Subcutaneous abdominal adipose tissue (tissue), 5 donors: ENCODE data around the gene MEIOSIN.

ENCODE experiments used
- H3K27ac ChIP-seq: one replicate; pipeline ENCODE4 v1.7.0; 2013; ENCODE audit warnings: low read depth, mild to moderate bottlenecking, inconsistent platforms, low read length, moderate library complexity
- H3K27me3 ChIP-seq, 5 donors: one replicate each; pipeline ENCODE4 v1.7.0; 2013; ENCODE audit warnings: low read length in 5 of 5, inconsistent platforms in 1 of 5; ENCODE audit not compliant: control insufficient read depth in 5 of 5, insufficient read depth in 4 of 5
- H3K36me3 ChIP-seq, 5 donors: one replicate each; pipeline ENCODE4 v1.7.0; 2013; ENCODE audit warnings: low read length in 5 of 5; ENCODE audit not compliant: control insufficient read depth in 5 of 5, insufficient read depth in 5 of 5
- H3K4me1 ChIP-seq, 5 donors: one replicate each; pipeline ENCODE4 v1.7.0; 2013; ENCODE audit warnings: low read length in 5 of 5, mild to moderate bottlenecking in 3 of 5, moderate library complexity in 1 of 5; ENCODE audit not compliant: control insufficient read depth in 5 of 5, insufficient read depth in 5 of 5
- H3K4me3 ChIP-seq, 5 donors: one replicate each; pipeline ENCODE4 v1.7.0; 2013; ENCODE audit warnings: low read length in 5 of 5, low read depth in 1 of 5
- H3K9ac ChIP-seq, 5 donors: one replicate each; pipeline ENCODE4 v1.7.0; 2013; ENCODE audit warnings: low read length in 5 of 5, mild to moderate bottlenecking in 4 of 5, moderate library complexity in 3 of 5
- H3K9me3 ChIP-seq, 5 donors: one replicate each; pipeline ENCODE4 v1.7.0; 2013; ENCODE audit warnings: low read length in 5 of 5; ENCODE audit not compliant: control insufficient read depth in 5 of 5
- donor health status: healthy.
- donor health status: healthy.
- donor health status: healthy.
- donor health status: healthy.
- donor health status: healthy.

Gene MEIOSIN

GRCh38 chr19:45764945-45765701 lies 31.9 kb downstream of the MEIOSIN start:
- Histone ChIP-seq H3K9ac (peak overlapping the region in 1 of 5 donors; percentile 5), H3K9me3 (no peaks in the 10 kb centered on the region), H3K4me3 (no peak overlapping the region), H3K27me3 (peaks cover 0 to 16% (median 5%) of the 10 kb centered on the region in 5 donors), H3K27ac (no peak overlapping the region), H3K4me1 (peaks cover 0 to 47% (median 41%) of the 10 kb centered on the region in 5 donors), H3K36me3 (peaks cover 0 to 5% (median 0%) of the 10 kb centered on the region in 5 donors)

GRCh38 chr19:45765702-45766295 lies 32.6 kb downstream of the MEIOSIN start:
- no peaks in the 10 kb centered on the region for H3K9me3 ChIP-seq

GRCh38 chr19:45766296-45766868 lies 33.1 kb downstream of the MEIOSIN start:
- peaks cover 0 to 6% (median 0%) of the 10 kb centered on the region in 5 donors for H3K36me3 ChIP-seq
- H3K9me3 ChIP-seq, result no peaks in the 10 kb centered on the region
- H3K27ac ChIP-seq, result peak overlapping the region; percentile 77
- H3K27me3 ChIP-seq, result peaks cover 0 to 16% (median 5%) of the 10 kb centered on the region in 5 donors
- peak overlapping the region in 2 of 5 donors; percentile 81 to 87 for H3K4me3 ChIP-seq
- H3K9ac ChIP-seq, result peak overlapping the region in 4 of 5 donors; percentile 35 to 79 (median 71)
- peaks cover 0 to 58% (median 53%) of the 10 kb centered on the region in 5 donors for H3K4me1 ChIP-seq

More at GRCh38 chr19:45765702-45766295, 32.6 kb downstream of the MEIOSIN start:
- H3K4me1 ChIP-seq, result peaks cover 0 to 53% (median 47%) of the 10 kb centered on the region in 5 donors
- H3K4me3 ChIP-seq, result no peak overlapping the region
- H3K27ac ChIP-seq, result no peak overlapping the region
- peaks cover 0 to 5% (median 0%) of the 10 kb centered on the region in 5 donors for H3K36me3 ChIP-seq
- H3K9ac ChIP-seq, result peak overlapping the region in 1 of 5 donors; percentile 79
- H3K27me3 ChIP-seq, result peaks cover 0 to 16% (median 5%) of the 10 kb centered on the region in 5 donors

- H3K9me3 ChIP-seq, result no peaks in the 10 kb centered on the region
- peak overlapping the region; percentile 77 for H3K27ac ChIP-seq
- H3K27me3 ChIP-seq, result peaks cover 0 to 16% (median 5%) of the 10 kb centered on the region in 5 donors
- peaks cover 0 to 58% (median 53%) of the 10 kb centered on the region in 5 donors for H3K4me1 ChIP-seq
- H3K36me3 ChIP-seq, result peaks cover 0 to 8% (median 0%) of the 10 kb centered on the region in 5 donors
- H3K9ac ChIP-seq, result peak overlapping the region in 4 of 5 donors; percentile 35 to 79 (median 71)
- H3K4me3 ChIP-seq, result peak overlapping the region; percentile 67 to 93 (median 87)
Measured at GRCh38 chr19:45766869-45767346, 33.7 kb downstream of the MEIOSIN start.

- Histone ChIP-seq H3K27me3 (peaks cover 0 to 16% (median 5%) of the 10 kb centered on the region in 5 donors), H3K36me3 (peaks cover 0 to 8% (median 0%) of the 10 kb centered on the region in 5 donors), H3K27ac (peak overlapping the region; percentile 77), H3K9me3 (no peaks in the 10 kb centered on the region), H3K9ac (peak overlapping the region in 4 of 5 donors; percentile 64 to 79 (median 72)), H3K4me3 (peak overlapping the region; percentile 67 to 93 (median 87)), H3K4me1 (peaks cover 0 to 58% (median 53%) of the 10 kb centered on the region in 5 donors)
Measured at GRCh38 chr19:45767410-45767880, 34.2 kb downstream of the MEIOSIN start.

GRCh38 chr19:45767881-45768654 lies 34.8 kb downstream of the MEIOSIN start:
- Histone ChIP-seq H3K4me3 (peak overlapping the region; percentile 48 to 93 (median 87)), H3K9me3 (no peaks in the 10 kb centered on the region), H3K4me1 (peaks cover 0 to 58% (median 53%) of the 10 kb centered on the region in 5 donors), H3K27me3 (peaks cover 0 to 14% (median 5%) of the 10 kb centered on the region in 5 donors), H3K36me3 (peaks cover 0 to 8% (median 3%) of the 10 kb centered on the region in 5 donors), H3K9ac (peak overlapping the region in 4 of 5 donors; percentile 57 to 79 (median 72)), H3K27ac (peak overlapping the region; percentile 77)

- Histone ChIP-seq H3K9ac (peak overlapping the region in 4 of 5 donors; percentile 33 to 85 (median 78)), H3K9me3 (no peaks in the 10 kb centered on the region), H3K4me3 (peak overlapping the region; percentile 79 to 93 (median 87)), H3K36me3 (peaks cover 0 to 13% (median 4%) of the 10 kb centered on the region in 5 donors), H3K27me3 (peaks cover 0 to 9% (median under 1%) of the 10 kb centered on the region in 5 donors), H3K4me1 (peaks cover 0 to 58% (median 53%) of the 10 kb centered on the region in 5 donors), H3K27ac (peak overlapping the region; percentile 94)
Measured at GRCh38 chr19:45768655-45768983, 35.4 kb downstream of the MEIOSIN start.

- peaks cover 0 to 55% (median 49%) of the 10 kb centered on the region in 5 donors for H3K4me1 ChIP-seq
Measured at GRCh38 chr19:45768984-45769782, 35.9 kb downstream of the MEIOSIN start, which contains the start of gene SIX5. Gene SIX5, minus strand, starts transcription at chr19:45769252. Its CDS starts 408 bp downstream, at chr19:45768844.

More at GRCh38 chr19:45768984-45769782, 35.9 kb downstream of the MEIOSIN start, which contains the start of gene SIX5:
- H3K27ac ChIP-seq, result peak within 1 kb of the TSS; percentile 94
- peaks cover 0 to 5% (median 0%) of the 10 kb centered on the region in 5 donors for H3K27me3 ChIP-seq
- H3K9ac ChIP-seq, result peak within 1 kb of the TSS in 4 of 5 donors; percentile 67 to 85 (median 78)
- H3K4me3 ChIP-seq, result peak within 1 kb of the TSS; percentile 79 to 93 (median 87)
- H3K9me3 ChIP-seq, result no peaks in the 10 kb centered on the region
- peaks cover 0 to 14% (median 4%) of the 10 kb centered on the region in 5 donors for H3K36me3 ChIP-seq
